GM23338 (cell line): Measurements from ENCODE around the gene PAF1. TPM values are rescaled to one million over a fixed set of nuclear protein-coding genes. Genes with fewer than 3 reads are reported as not detected.

ENCODE experiments used
- ATAC-seq: fragments of 200-7000 bp; cut with Tn5 transposase; 3 replicates; pipeline ENCODE4 v1.9.1; 2020
- DNase-seq: peaks from one replicate; pipeline ENCODE4 v3.0.0-alpha.2; 2015; ENCODE audit warnings: low spot score
- H2AFZ ChIP-seq: fragments of 200-600 bp; sonication (generic); 2 replicates; pipeline ENCODE4 v1.8.0; 2016; ENCODE audit warnings: antibody characterized with exemption, mild to moderate bottlenecking, moderate library complexity
- H3F3A ChIP-seq: fragments of 200-600 bp; sonication (generic); replicated peaks from 2 replicates; pipeline ENCODE4 v1.8.0; 2017; ENCODE audit warnings: antibody characterized with exemption, mixed run types, low read depth
- H3K27ac ChIP-seq: fragments of 200-600 bp; sonication (generic); 2 replicates; pipeline ENCODE4 v1.6.1; 2016; ENCODE audit warnings: low read depth
- H3K27me3 ChIP-seq: fragments of 200-600 bp; sonication (generic); 2 replicates; pipeline ENCODE4 v1.8.0; 2016; ENCODE audit warnings: mild to moderate bottlenecking, mixed run types, moderate library complexity; ENCODE audit not compliant: insufficient read depth
- H3K36me3 ChIP-seq: fragments of 200-600 bp; sonication (generic); 2 replicates; pipeline ENCODE4 v1.8.0; 2016; ENCODE audit warnings: mild to moderate bottlenecking; ENCODE audit not compliant: insufficient read depth
- H3K4me1 ChIP-seq: fragments of 200-600 bp; sonication (generic); 2 replicates; pipeline ENCODE4 v1.8.0; 2016; ENCODE audit warnings: mild to moderate bottlenecking, moderate library complexity; ENCODE audit not compliant: insufficient read depth
- H3K4me2 ChIP-seq: fragments of 200-600 bp; sonication (generic); 2 replicates; pipeline ENCODE4 v1.7.1; 2017; ENCODE audit warnings: mixed run types
- H3K4me3 ChIP-seq: fragments of 200-600 bp; sonication (generic); 2 replicates; pipeline ENCODE4 v1.6.1; 2016; ENCODE audit warnings: mixed run types
- H3K79me2 ChIP-seq: fragments of 200-600 bp; sonication (generic); replicated peaks from 2 replicates; pipeline ENCODE4 v1.8.0; 2017; ENCODE audit warnings: mild to moderate bottlenecking; ENCODE audit not compliant: insufficient read depth
- H3K9me2 ChIP-seq: fragments of 200-600 bp; sonication (generic); 2 replicates; pipeline ENCODE4 v1.8.0; 2017; ENCODE audit not compliant: insufficient read depth
- H4K20me1 ChIP-seq: fragments of 200-600 bp; sonication (generic); replicated peaks from 2 replicates; pipeline ENCODE4 v1.8.0; 2017; ENCODE audit warnings: mild to moderate bottlenecking; ENCODE audit not compliant: insufficient read depth
- H3K27ac Mint-ChIP-seq: 2 replicates; pipeline ENCODE4 v1.8.0; 2020; ENCODE audit warnings: inconsistent platforms, mild to moderate bottlenecking, moderate library complexity, mixed read lengths
- H3K27me3 Mint-ChIP-seq: 3 replicates; pipeline ENCODE4 v1.8.0; 2022; ENCODE audit warnings: low read depth, mild to moderate bottlenecking, moderate library complexity, mixed read lengths, inconsistent platforms; ENCODE audit not compliant: insufficient read depth, poor library complexity
- H3K36me3 Mint-ChIP-seq: 3 replicates; pipeline ENCODE4 v1.8.0; 2021; ENCODE audit warnings: low read depth, mild to moderate bottlenecking, inconsistent platforms, moderate library complexity, mixed read lengths
- H3K4me1 Mint-ChIP-seq: 3 replicates; pipeline ENCODE4 v1.8.0; 2020; ENCODE audit warnings: mild to moderate bottlenecking, inconsistent platforms, mixed read lengths
- H3K4me3 Mint-ChIP-seq: 3 replicates; pipeline ENCODE4 v1.8.0; 2021; ENCODE audit warnings: moderate library complexity, mild to moderate bottlenecking, inconsistent platforms, mixed read lengths
- H3K9me3 Mint-ChIP-seq: 3 replicates; pipeline ENCODE4 v1.8.0; 2020; ENCODE audit warnings: moderate library complexity, mild to moderate bottlenecking, inconsistent platforms, mixed read lengths
- CREB1 ChIP-seq: fragments of 250-450 bp; sonication (Bioruptor Pico); IDR thresholded peaks from 2 replicates; pipeline ENCODE4 v1.5.0; 2020; ENCODE audit warnings: low read depth, mild to moderate bottlenecking, moderate library complexity
- EZH2phosphoT487 ChIP-seq: fragments of 200-600 bp; sonication (generic); IDR thresholded peaks from one replicate; pipeline ENCODE4 v1.8.1; 2018; ENCODE audit warnings: antibody characterized with exemption; ENCODE audit not compliant: unreplicated experiment
- JUNB ChIP-seq: IDR thresholded peaks from one replicate; pipeline ENCODE4 v1.6.1; 2016; ENCODE audit warnings: antibody characterized with exemption; ENCODE audit not compliant: unreplicated experiment
- NANOG ChIP-seq: IDR thresholded peaks from 2 replicates; pipeline ENCODE4 v1.6.1; 2016; ENCODE audit warnings: antibody characterized with exemption, borderline replicate concordance
- STAT1 ChIP-seq: IDR thresholded peaks from one replicate; pipeline ENCODE4 v1.6.1; 2016; ENCODE audit warnings: antibody characterized with exemption; ENCODE audit not compliant: unreplicated experiment
- ZNF114 ChIP-seq: fragments of 250-450 bp; sonication (Bioruptor Pico); IDR thresholded peaks from 2 replicates; pipeline ENCODE4 v1.5.0; 2020; ENCODE audit warnings: mild to moderate bottlenecking, moderate library complexity
- ZNF331 ChIP-seq: fragments of 250-450 bp; sonication (Bioruptor Pico); IDR thresholded peaks from 2 replicates; pipeline ENCODE4 v1.5.0; 2020; ENCODE audit warnings: low read depth, mild to moderate bottlenecking, moderate library complexity
- ZNF462 ChIP-seq: fragments of 250-450 bp; sonication (Bioruptor Pico); IDR thresholded peaks from 2 replicates; pipeline ENCODE4 v1.5.0; 2020; ENCODE audit warnings: mild to moderate bottlenecking, moderate library complexity
- polyA plus RNA-seq: library from polyadenylated mRNA; unstranded; fragments of >200 nt; fragmentation: Nextera tagmentation; extraction: Ambion mirVana; gene quantifications from 2 replicates; pipeline ENCODE4 v1.2.1, GENCODE V29; 2016
- total RNA-seq: library from RNA; depleted of rRNA; stranded (reverse); fragments of >200 nt; shearing (Covaris generic); gene quantifications from 2 replicates; pipeline ENCODE4 v1.2.3, GENCODE V29; 2014
- TF ChIP-seq, protein P1 (sequence below): IDR thresholded peaks from one replicate; pipeline ENCODE4 v1.6.1; 2018; ENCODE audit warnings: antibody characterized with exemption; ENCODE audit not compliant: unreplicated experiment
- TF ChIP-seq, protein P2 (sequence below): IDR thresholded peaks from 2 replicates; pipeline ENCODE4 v1.6.1; 2016; ENCODE audit warnings: antibody characterized with exemption
- TF ChIP-seq, protein P3 (sequence below), 2 experiments: fragments of 200-600 bp in 1 of 2; sonication (generic) in 1 of 2; conservative IDR thresholded peaks; 2 replicates each; pipeline versions ENCODE4 v1.5.1 to v1.6.1; 2016 to 2017; ENCODE audit warnings: antibody characterized with exemption in 2 of 2, low read depth in 2 of 2, mild to moderate bottlenecking in 2 of 2, moderate library complexity in 1 of 2

PAF1 gene
- total and polyA plus RNA-seq, 2 experiments from 2014 or later = 22.1 to 47.3 TPM

- TF ChIP-seq ZNF331 (CRISPR knock-in tag) (no peak), ZNF462 (CRISPR knock-in tag) (no peak), ZNF114 (no peak), NANOG (no peak)
These were observed 35.7 kb downstream of the PAF1 start (continued) for GRCh38 chr19:39355253-39355652.

DNA sequence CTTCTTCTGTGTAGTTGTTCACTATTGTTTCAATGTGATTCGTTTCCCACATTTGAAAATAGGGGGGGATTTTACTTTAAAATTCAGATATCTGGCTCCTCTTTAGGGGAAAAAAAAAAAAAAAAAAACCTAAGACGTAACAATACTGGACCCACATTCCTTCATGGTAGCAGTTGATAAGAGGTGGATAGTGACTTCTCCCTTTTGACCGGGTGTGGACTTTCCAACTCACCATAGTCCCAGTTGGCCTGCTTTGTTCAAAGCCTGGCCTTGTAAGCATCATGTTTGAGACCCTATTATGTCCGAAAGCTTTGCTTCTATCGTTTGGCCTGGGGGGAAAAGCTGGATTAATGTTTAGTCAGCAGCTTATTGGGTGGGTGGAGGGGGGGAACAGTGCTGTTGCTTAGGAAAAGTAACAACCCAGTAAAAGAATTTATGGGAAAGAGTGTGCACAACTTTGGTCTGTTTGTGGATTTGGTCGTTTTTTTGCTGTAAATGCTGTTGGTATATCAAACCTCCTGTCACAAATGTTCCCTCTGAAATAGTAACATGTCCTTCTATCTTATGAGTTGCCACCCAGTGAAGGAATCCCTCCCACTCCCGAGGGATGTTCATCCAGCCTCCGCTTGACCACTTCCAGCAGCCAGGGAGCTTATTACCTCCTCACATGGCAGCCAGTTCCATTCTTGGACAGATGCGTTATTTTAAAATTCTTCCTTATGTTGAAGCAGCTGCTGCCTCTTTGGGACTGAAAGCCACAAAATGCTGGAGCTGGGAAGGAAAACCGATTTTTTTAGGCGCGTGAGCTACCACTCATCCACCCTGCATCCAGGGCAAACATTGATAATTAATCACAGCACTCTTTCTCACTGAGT is 38.3 kb downstream of the PAF1 start:
- peaks cover 33% of the 10 kb centered on the region for H4K20me1 ChIP-seq
- H3K9me3 Mint-ChIP-seq = no peaks in the 10 kb centered on the region
- no peak overlapping the region for H3K4me3 Mint-ChIP-seq
- no peak overlapping the region for H3K4me2 ChIP-seq
- H3K27me3 ChIP-seq = no peaks in the 10 kb centered on the region
- no peak overlapping the region for H3K4me3 ChIP-seq
- no peak for ATAC-seq
- no peaks in the 10 kb centered on the region for H3K4me1 Mint-ChIP-seq
- no peaks in the 10 kb centered on the region for H3K27me3 Mint-ChIP-seq
- no peak for DNase-seq
- no peak overlapping the region for H3K27ac ChIP-seq
- H3K9me2 ChIP-seq = no peaks in the 10 kb centered on the region
- H3K27ac Mint-ChIP-seq = no peak overlapping the region
- peaks cover 31% of the 10 kb centered on the region for H3K36me3 ChIP-seq
- H3K4me1 ChIP-seq = no peaks in the 10 kb centered on the region
- H2AFZ ChIP-seq = no peak overlapping the region
- H3F3A ChIP-seq = peaks cover 5% of the 10 kb centered on the region; the same call in 1 of the 2 replicates
- H3K36me3 Mint-ChIP-seq = peaks cover 61% of the 10 kb centered on the region
- H3K79me2 ChIP-seq = no peaks in the 10 kb centered on the region; the same call in 1 of the 2 replicates
- TF ChIP-seq, protein P1, sequence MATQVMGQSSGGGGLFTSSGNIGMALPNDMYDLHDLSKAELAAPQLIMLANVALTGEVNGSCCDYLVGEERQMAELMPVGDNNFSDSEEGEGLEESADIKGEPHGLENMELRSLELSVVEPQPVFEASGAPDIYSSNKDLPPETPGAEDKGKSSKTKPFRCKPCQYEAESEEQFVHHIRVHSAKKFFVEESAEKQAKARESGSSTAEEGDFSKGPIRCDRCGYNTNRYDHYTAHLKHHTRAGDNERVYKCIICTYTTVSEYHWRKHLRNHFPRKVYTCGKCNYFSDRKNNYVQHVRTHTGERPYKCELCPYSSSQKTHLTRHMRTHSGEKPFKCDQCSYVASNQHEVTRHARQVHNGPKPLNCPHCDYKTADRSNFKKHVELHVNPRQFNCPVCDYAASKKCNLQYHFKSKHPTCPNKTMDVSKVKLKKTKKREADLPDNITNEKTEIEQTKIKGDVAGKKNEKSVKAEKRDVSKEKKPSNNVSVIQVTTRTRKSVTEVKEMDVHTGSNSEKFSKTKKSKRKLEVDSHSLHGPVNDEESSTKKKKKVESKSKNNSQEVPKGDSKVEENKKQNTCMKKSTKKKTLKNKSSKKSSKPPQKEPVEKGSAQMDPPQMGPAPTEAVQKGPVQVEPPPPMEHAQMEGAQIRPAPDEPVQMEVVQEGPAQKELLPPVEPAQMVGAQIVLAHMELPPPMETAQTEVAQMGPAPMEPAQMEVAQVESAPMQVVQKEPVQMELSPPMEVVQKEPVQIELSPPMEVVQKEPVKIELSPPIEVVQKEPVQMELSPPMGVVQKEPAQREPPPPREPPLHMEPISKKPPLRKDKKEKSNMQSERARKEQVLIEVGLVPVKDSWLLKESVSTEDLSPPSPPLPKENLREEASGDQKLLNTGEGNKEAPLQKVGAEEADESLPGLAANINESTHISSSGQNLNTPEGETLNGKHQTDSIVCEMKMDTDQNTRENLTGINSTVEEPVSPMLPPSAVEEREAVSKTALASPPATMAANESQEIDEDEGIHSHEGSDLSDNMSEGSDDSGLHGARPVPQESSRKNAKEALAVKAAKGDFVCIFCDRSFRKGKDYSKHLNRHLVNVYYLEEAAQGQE = no peak
- TF ChIP-seq JUNB = no peak
- TF ChIP-seq EZH2phosphoT487 = no peak
- no peak for TF ChIP-seq ZNF114
- TF ChIP-seq STAT1 = no peak
- TF ChIP-seq, protein P2, sequence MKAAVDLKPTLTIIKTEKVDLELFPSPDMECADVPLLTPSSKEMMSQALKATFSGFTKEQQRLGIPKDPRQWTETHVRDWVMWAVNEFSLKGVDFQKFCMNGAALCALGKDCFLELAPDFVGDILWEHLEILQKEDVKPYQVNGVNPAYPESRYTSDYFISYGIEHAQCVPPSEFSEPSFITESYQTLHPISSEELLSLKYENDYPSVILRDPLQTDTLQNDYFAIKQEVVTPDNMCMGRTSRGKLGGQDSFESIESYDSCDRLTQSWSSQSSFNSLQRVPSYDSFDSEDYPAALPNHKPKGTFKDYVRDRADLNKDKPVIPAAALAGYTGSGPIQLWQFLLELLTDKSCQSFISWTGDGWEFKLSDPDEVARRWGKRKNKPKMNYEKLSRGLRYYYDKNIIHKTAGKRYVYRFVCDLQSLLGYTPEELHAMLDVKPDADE = no peak
- TF ChIP-seq ZNF331 (CRISPR knock-in tag) = no peak
- TF ChIP-seq NANOG = no peak
- TF ChIP-seq CREB1 = no peak
- TF ChIP-seq, protein P3, sequence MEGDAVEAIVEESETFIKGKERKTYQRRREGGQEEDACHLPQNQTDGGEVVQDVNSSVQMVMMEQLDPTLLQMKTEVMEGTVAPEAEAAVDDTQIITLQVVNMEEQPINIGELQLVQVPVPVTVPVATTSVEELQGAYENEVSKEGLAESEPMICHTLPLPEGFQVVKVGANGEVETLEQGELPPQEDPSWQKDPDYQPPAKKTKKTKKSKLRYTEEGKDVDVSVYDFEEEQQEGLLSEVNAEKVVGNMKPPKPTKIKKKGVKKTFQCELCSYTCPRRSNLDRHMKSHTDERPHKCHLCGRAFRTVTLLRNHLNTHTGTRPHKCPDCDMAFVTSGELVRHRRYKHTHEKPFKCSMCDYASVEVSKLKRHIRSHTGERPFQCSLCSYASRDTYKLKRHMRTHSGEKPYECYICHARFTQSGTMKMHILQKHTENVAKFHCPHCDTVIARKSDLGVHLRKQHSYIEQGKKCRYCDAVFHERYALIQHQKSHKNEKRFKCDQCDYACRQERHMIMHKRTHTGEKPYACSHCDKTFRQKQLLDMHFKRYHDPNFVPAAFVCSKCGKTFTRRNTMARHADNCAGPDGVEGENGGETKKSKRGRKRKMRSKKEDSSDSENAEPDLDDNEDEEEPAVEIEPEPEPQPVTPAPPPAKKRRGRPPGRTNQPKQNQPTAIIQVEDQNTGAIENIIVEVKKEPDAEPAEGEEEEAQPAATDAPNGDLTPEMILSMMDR (conservative IDR thresholded peaks at IDR 0.05; ENCODE audit: low read depth in 2 of 2) = no peak
